A549 (cell line): ENCODE results near the gene MUCL3. TPM values are rescaled to one million over a fixed set of nuclear protein-coding genes. Genes with fewer than 3 reads are reported as not detected.

Experiments used
- ATAC-seq, 2 experiments: fragments of 200-7000 bp in 1 of 2; fragments of >200 bp in 1 of 2; cut with Nextera tagmentation in 1 of 2; cut with Tn5 transposase in 1 of 2; 3 replicates each; pipeline versions ENCODE4 v1.8.0 to v1.9.1; 2018 to 2020; ENCODE audit warnings: mild to moderate bottlenecking in 1 of 2, moderate library complexity in 1 of 2
- CTCF ChIA-PET: fragments of 300-600 bp; sonication (Branson Sonifier 250); formaldehyde crosslinking; extraction: SDS; loops from one replicate; lab custom pipeline; 2021; ENCODE audit warnings: antibody characterized with exemption, inconsistent platforms; lab: Yijun Ruan, JAX
- POLR2A ChIA-PET: fragments of 350-600 bp; formaldehyde crosslinking; extraction: SDS; loops from one replicate; lab custom pipeline; 2021; ENCODE audit warnings: antibody characterized with exemption, inconsistent platforms; lab: Yijun Ruan, JAX
- DNase-seq, 2 experiments: peaks; one replicate each; pipeline versions ENCODE4 v3.0.0 to v3.0.0-alpha.2; 2011 to 2016; ENCODE audit warnings: low read depth in 1 of 2, low spot score in 1 of 2
- FAIRE-seq: peaks from 2 replicates; lab custom pipeline; 2011; peaks lifted over from hg19 to GRCh38; lab: Jason Lieb, UNC
- H3K27ac ChIP-seq, 2 experiments: fragments of >200 bp; sonication (Bioruptor Twin); formaldehyde crosslinking; 3 replicates each; pipeline ENCODE4 v1.5.1; 2016 to 2017
- H3K4me1 ChIP-seq: fragments of >200 bp; sonication (Bioruptor Twin); formaldehyde crosslinking; 3 replicates; pipeline ENCODE4 v1.6.1; 2016
- H3K4me2 ChIP-seq: fragments of >200 bp; sonication (Bioruptor Twin); formaldehyde crosslinking; 3 replicates; pipeline ENCODE4 v1.6.1; 2016
- H3K4me3 ChIP-seq: fragments of >200 bp; sonication (Bioruptor Twin); formaldehyde crosslinking; 3 replicates; pipeline ENCODE4 v1.5.1; 2016
- H3K9me3 ChIP-seq: fragments of >200 bp; sonication (Bioruptor Twin); formaldehyde crosslinking; 3 replicates; pipeline ENCODE4 v1.6.1; 2016
- BCL3 ChIP-seq: fragments of >200 bp; sonication (Bioruptor Twin); formaldehyde crosslinking; IDR thresholded peaks from 3 replicates; pipeline ENCODE4 v1.6.1; 2016
- CBX2 ChIP-seq: fragments of 200-600 bp; sonication (generic); IDR thresholded peaks from 2 replicates; pipeline ENCODE4 v1.6.1; 2016; ENCODE audit warnings: low read depth, mild to moderate bottlenecking, borderline replicate concordance
- E2F6 ChIP-seq: IDR thresholded peaks from 2 replicates; pipeline ENCODE4 v1.6.1; 2012; ENCODE audit warnings: low read depth, borderline replicate concordance
- EHF ChIP-seq: fragments of 250-450 bp; sonication (Bioruptor Pico); IDR thresholded peaks from 2 replicates; pipeline ENCODE4 v1.5.0; 2020; ENCODE audit warnings: mild to moderate bottlenecking
- EP300 ChIP-seq, 2 experiments: fragments of >200 bp; sonication (Bioruptor Twin); formaldehyde crosslinking; IDR thresholded peaks; 2 replicates in 1 of 2; 3 replicates in 1 of 2; pipeline ENCODE4 v1.6.1; 2016 to 2017
- FOSB ChIP-seq: fragments of 250-450 bp; sonication (Bioruptor Pico); IDR thresholded peaks from 2 replicates; pipeline ENCODE4 v1.5.0; 2020; ENCODE audit warnings: mild to moderate bottlenecking, moderate library complexity
- FOSL2 ChIP-seq, 2 experiments: fragments of 450-650 bp in 1 of 2; fragments of >200 bp in 1 of 2; sonication (Bioruptor Twin) in 1 of 2; formaldehyde crosslinking; IDR thresholded peaks; 2 replicates each; pipeline versions ENCODE4 v1.5.0 to v1.6.1; 2016 to 2020; ENCODE audit warnings: mild to moderate bottlenecking in 1 of 2, moderate library complexity in 1 of 2
- FOXS1 ChIP-seq: fragments of 250-450 bp; sonication (Bioruptor Pico); IDR thresholded peaks from 2 replicates; pipeline ENCODE4 v1.5.0; 2020; ENCODE audit warnings: mild to moderate bottlenecking, moderate library complexity
- HDAC2 ChIP-seq: fragments of 200-600 bp; sonication (generic); IDR thresholded peaks from 2 replicates; pipeline ENCODE4 v1.6.1; 2016
- HEYL ChIP-seq: fragments of 250-450 bp; sonication (Bioruptor Pico); IDR thresholded peaks from 2 replicates; pipeline ENCODE4 v1.8.0; 2021; ENCODE audit warnings: mild to moderate bottlenecking, moderate library complexity
- HOXB13 ChIP-seq: fragments of 250-450 bp; sonication (Bioruptor Pico); IDR thresholded peaks from 2 replicates; pipeline ENCODE4 v1.5.0; 2020; ENCODE audit warnings: low read depth, mild to moderate bottlenecking, moderate library complexity
- JUNB ChIP-seq: fragments of >200 bp; sonication (Bioruptor Twin); formaldehyde crosslinking; IDR thresholded peaks from 2 replicates; pipeline ENCODE4 v1.6.1; 2016
- KDM5A ChIP-seq: fragments of 200-600 bp; sonication (generic); IDR thresholded peaks from 2 replicates; pipeline ENCODE4 v1.6.1; 2016; ENCODE audit warnings: antibody characterized with exemption, mild to moderate bottlenecking
- MAFK ChIP-seq: fragments of 450-650 bp; IDR thresholded peaks from 2 replicates; pipeline ENCODE4 v1.6.1; 2014; ENCODE audit not compliant: partially characterized antibody
- MYC ChIP-seq: IDR thresholded peaks from 2 replicates; pipeline ENCODE4 v1.6.1; 2012; ENCODE audit warnings: mild to moderate bottlenecking, inconsistent platforms, low read length, improper control_type of control experiment, borderline replicate concordance
- NPAS2 ChIP-seq: fragments of 250-450 bp; sonication (Bioruptor Pico); IDR thresholded peaks from 2 replicates; pipeline ENCODE4 v1.8.0; 2022; ENCODE audit warnings: mild to moderate bottlenecking, moderate library complexity, borderline replicate concordance
- RAD21 ChIP-seq, 2 experiments: fragments of >200 bp in 1 of 2; sonication (Bioruptor Twin) in 1 of 2; formaldehyde crosslinking in 1 of 2; IDR thresholded peaks in 1 of 2; conservative IDR thresholded peaks in 1 of 2; 2 replicates in 1 of 2; 3 replicates in 1 of 2; pipeline ENCODE4 v1.6.1; 2012 to 2018; ENCODE audit warnings: inconsistent platforms in 1 of 2
- RCOR1 ChIP-seq: fragments of 150-350 bp; IDR thresholded peaks from 2 replicates; pipeline ENCODE4 v1.6.1; 2014; ENCODE audit warnings: antibody characterized with exemption, low read length, low read depth
- RFX5 ChIP-seq: fragments of 450-650 bp; IDR thresholded peaks from 2 replicates; pipeline ENCODE4 v1.7.1; 2014; ENCODE audit warnings: antibody characterized with exemption, mild to moderate bottlenecking, moderate library complexity
- SMC3 ChIP-seq: fragments of >200 bp; sonication (Bioruptor Twin); formaldehyde crosslinking; IDR thresholded peaks from 3 replicates; pipeline ENCODE4 v1.6.1; 2018; ENCODE audit warnings: inconsistent platforms
- TP53 ChIP-seq: fragments of 250-450 bp; sonication (Bioruptor Pico); IDR thresholded peaks from 2 replicates; pipeline ENCODE4 v1.5.0; 2021; ENCODE audit warnings: mild to moderate bottlenecking, moderate library complexity
- USF2 ChIP-seq: fragments of 450-650 bp; IDR thresholded peaks from 2 replicates; pipeline ENCODE4 v1.6.1; 2014; ENCODE audit warnings: antibody characterized with exemption
- ZC3H11A ChIP-seq: fragments of 450-650 bp; IDR thresholded peaks from 2 replicates; pipeline ENCODE4 v1.6.1; 2014; ENCODE audit warnings: antibody characterized with exemption, mild to moderate bottlenecking
- ZSCAN20 ChIP-seq: fragments of 250-450 bp; sonication (Bioruptor Pico); IDR thresholded peaks from 2 replicates; pipeline ENCODE4 v1.8.0; 2022; ENCODE audit warnings: mild to moderate bottlenecking, moderate library complexity
- WGBS: methylation state at CpG from one replicate; pipeline ENCODE4 v1.1.6; 2017; ENCODE audit errors: missing lambda C conversion rate; 5-methylcytosine and 5-hydroxymethylcytosine counted together
- polyA plus RNA-seq, 4 experiments: library from polyadenylated mRNA; depleted of rRNA in 3 of 4; stranded (reverse); fragments of >200 nt; fragmentation: RNase III in 1 of 4; extraction: RNeasy Plus Mini Kit Qiagen cat#74134 plus additional on column Dnase treatment in 1 of 4; gene quantifications; 2 replicates in 3 of 4; 3 replicates in 1 of 4; pipeline ENCODE4 v1.2.3, GENCODE V29; 2011 to 2017
- TF ChIP-seq, protein P1 (sequence below): IDR thresholded peaks from 2 replicates; pipeline ENCODE4 v1.6.1; 2012
- TF ChIP-seq, protein P2 (sequence below): fragments of >200 bp; sonication (Bioruptor Twin); formaldehyde crosslinking; IDR thresholded peaks from 3 replicates; pipeline ENCODE4 v1.5.1; 2016
- TF ChIP-seq, protein P3 (sequence below): IDR thresholded peaks from 2 replicates; pipeline ENCODE4 v1.6.1; 2012

The MUCL3 gene
- polyA plus RNA-seq, 2 of the 4 experiments (the other 2 are of a cell fraction), result 0.01 to 0.03 TPM

- POLR2A ChIA-PET, result interaction anchor here (1.4 to 1.7 kb wide), 3 partner anchors 155 to 165 kb away, joined by 7 to 10 read pairs (median 7); no protein-coding TSS in a partner anchor
- ATAC-seq (peak in 1 of 2 experiments; percentile 4; a peak in 2 of 6 replicates), FAIRE-seq (no peak), DNase-seq (no peak)
- no peak for TF ChIP-seq EHF (CRISPR knock-in tag)
- TF ChIP-seq HEYL (CRISPR knock-in tag), result no peak
- TF ChIP-seq FOSL2 (IDR thresholded peaks at IDR 0.05), result no peak
- no peak for TF ChIP-seq FOSL2 (CRISPR knock-in tag; IDR thresholded peaks at IDR 0.05)
- TF ChIP-seq BCL3, result no peak
- TF ChIP-seq, protein P1, sequence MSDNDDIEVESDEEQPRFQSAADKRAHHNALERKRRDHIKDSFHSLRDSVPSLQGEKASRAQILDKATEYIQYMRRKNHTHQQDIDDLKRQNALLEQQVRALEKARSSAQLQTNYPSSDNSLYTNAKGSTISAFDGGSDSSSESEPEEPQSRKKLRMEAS, result no peak
- no peak for TF ChIP-seq FOSB (CRISPR knock-in tag)
- TF ChIP-seq EP300 (IDR thresholded peaks at IDR 0.05), result no peak
- no peak for TF ChIP-seq CBX2
- TF ChIP-seq HDAC2, result no peak
- no peak for TF ChIP-seq FOXS1
- no peak for TF ChIP-seq MYC
- TF ChIP-seq RFX5, result no peak
- Histone ChIP-seq H3K4me3 (peak overlapping the region; percentile 60), H3K27ac (peak overlapping the region; percentile 97), H3K9me3 (no peaks in the 10 kb centered on the region), H3K4me2 (peak overlapping the region; percentile 98), H3K4me1 (peaks cover 19% of the 10 kb centered on the region)
- CTCF ChIA-PET, result interaction anchor here (0.5 to 8.1 kb wide), 50 partner anchors 8 to 279 kb away, joined by 3 to 143 read pairs (median 4); partner anchors contain the start of genes GTF2H4, MUCL3 and PSORS1C1
- WGBS, result 76% methylated on average over 17 of the region's 17 CpGs
Measured at GRCh38 chr6:30914854-30915590, 25.8 kb upstream of the MUCL3 start.

DNA sequence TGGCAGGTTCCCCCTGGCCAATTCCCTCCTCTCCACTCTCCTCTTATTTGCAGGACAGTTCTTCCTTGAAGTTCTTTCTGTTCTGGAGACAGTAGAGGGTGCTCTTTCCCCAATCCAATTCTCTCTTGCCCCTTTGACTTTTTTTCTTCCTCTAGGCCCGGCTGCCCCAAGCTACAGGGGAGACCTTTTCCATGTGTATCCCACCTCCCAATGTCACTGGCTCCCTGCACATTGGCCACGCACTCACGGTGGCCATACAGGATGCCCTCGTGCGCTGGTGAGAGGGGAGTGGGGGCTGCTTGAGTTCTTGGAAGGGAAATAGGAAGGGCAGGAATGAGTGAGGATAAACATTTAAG is 25.2 kb upstream of the MUCL3 start:
- peaks cover 19% of the 10 kb centered on the region for H3K4me1 ChIP-seq
- peak; percentile 65 to 79 for DNase-seq
- H3K27ac ChIP-seq, result peak overlapping the region; percentile 97
- TF ChIP-seq JUNB, result no peak
- TF ChIP-seq, protein P1, result no peak
- peak; percentile 78 to 87 for TF ChIP-seq RAD21 (conservative IDR thresholded peaks at IDR 0.05 in 1 of 2, IDR thresholded peaks at IDR 0.05 in 1 of 2)
- TF ChIP-seq, protein P2, sequence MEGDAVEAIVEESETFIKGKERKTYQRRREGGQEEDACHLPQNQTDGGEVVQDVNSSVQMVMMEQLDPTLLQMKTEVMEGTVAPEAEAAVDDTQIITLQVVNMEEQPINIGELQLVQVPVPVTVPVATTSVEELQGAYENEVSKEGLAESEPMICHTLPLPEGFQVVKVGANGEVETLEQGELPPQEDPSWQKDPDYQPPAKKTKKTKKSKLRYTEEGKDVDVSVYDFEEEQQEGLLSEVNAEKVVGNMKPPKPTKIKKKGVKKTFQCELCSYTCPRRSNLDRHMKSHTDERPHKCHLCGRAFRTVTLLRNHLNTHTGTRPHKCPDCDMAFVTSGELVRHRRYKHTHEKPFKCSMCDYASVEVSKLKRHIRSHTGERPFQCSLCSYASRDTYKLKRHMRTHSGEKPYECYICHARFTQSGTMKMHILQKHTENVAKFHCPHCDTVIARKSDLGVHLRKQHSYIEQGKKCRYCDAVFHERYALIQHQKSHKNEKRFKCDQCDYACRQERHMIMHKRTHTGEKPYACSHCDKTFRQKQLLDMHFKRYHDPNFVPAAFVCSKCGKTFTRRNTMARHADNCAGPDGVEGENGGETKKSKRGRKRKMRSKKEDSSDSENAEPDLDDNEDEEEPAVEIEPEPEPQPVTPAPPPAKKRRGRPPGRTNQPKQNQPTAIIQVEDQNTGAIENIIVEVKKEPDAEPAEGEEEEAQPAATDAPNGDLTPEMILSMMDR, result peak; percentile 74
- TF ChIP-seq ZSCAN20 (CRISPR knock-in tag), result no peak
- no peak for TF ChIP-seq RCOR1
- TF ChIP-seq SMC3, result peak; percentile 82
- no peak for TF ChIP-seq ZC3H11A
- H3K9me3 ChIP-seq, result no peaks in the 10 kb centered on the region
- peak; percentile 37 to 70; a peak in 3 of 6 replicates for ATAC-seq
- H3K4me3 ChIP-seq, result no peak overlapping the region
- ChIA-PET CTCF (interaction anchor here (0.6 to 8.1 kb wide), 57 partner anchors 8 to 279 kb away, joined by 3 to 143 read pairs (median 4); partner anchors contain the start of genes GTF2H4, MUCL3 and PSORS1C1), POLR2A (interaction anchor here (1.4 to 1.7 kb wide), 2 partner anchors 155 to 164 kb away, joined by 7 read pairs; no protein-coding TSS in a partner anchor)
- no peak for FAIRE-seq
- peak overlapping the region; percentile 98 for H3K4me2 ChIP-seq
- WGBS, result 13% methylated on average over 3 of the region's 5 CpGs

GRCh38 chr6:30917041-30917440 is 23.7 kb upstream of the MUCL3 start:
- ChIA-PET CTCF (interaction anchor here (0.5 to 8.1 kb wide), 10 partner anchors 10 to 222 kb away, joined by 3 to 143 read pairs (median 38); partner anchors contain the start of genes GTF2H4 and MUCL3), POLR2A (no interaction called here)
- TF ChIP-seq JUNB (no peak), E2F6 (no peak), MAFK (no peak), TP53 (no peak), RCOR1 (no peak), CBX2 (no peak), NPAS2 (CRISPR knock-in tag) (no peak), EP300 (IDR thresholded peaks at IDR 0.05) (no peak), USF2 (no peak), FOXS1 (no peak), HOXB13 (CRISPR knock-in tag) (no peak), KDM5A (no peak)
- TF ChIP-seq, protein P3, sequence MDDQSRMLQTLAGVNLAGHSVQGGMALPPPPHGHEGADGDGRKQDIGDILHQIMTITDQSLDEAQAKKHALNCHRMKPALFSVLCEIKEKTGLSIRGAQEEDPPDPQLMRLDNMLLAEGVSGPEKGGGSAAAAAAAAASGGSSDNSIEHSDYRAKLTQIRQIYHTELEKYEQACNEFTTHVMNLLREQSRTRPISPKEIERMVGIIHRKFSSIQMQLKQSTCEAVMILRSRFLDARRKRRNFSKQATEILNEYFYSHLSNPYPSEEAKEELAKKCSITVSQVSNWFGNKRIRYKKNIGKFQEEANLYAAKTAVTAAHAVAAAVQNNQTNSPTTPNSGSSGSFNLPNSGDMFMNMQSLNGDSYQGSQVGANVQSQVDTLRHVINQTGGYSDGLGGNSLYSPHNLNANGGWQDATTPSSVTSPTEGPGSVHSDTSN, result no peak
- no peak for FAIRE-seq
- Histone ChIP-seq H3K4me1 (peaks cover 19% of the 10 kb centered on the region), H3K4me2 (no peak overlapping the region), H3K4me3 (no peak overlapping the region), H3K27ac (no peak overlapping the region), H3K9me3 (no peaks in the 10 kb centered on the region)
- no peak for DNase-seq
- ATAC-seq, result no peak
- 87% methylated on average over 7 of the region's 7 CpGs for WGBS
